Cerebellar cortex (tissue), 1 donor: ENCODE measurements around the gene HAL.

ENCODE experiments used
- DNase-seq: peaks from one replicate; pipeline ENCODE4 v3.0.0-alpha.2; 2015; ENCODE audit warnings: low spot score

HAL gene, protein sequence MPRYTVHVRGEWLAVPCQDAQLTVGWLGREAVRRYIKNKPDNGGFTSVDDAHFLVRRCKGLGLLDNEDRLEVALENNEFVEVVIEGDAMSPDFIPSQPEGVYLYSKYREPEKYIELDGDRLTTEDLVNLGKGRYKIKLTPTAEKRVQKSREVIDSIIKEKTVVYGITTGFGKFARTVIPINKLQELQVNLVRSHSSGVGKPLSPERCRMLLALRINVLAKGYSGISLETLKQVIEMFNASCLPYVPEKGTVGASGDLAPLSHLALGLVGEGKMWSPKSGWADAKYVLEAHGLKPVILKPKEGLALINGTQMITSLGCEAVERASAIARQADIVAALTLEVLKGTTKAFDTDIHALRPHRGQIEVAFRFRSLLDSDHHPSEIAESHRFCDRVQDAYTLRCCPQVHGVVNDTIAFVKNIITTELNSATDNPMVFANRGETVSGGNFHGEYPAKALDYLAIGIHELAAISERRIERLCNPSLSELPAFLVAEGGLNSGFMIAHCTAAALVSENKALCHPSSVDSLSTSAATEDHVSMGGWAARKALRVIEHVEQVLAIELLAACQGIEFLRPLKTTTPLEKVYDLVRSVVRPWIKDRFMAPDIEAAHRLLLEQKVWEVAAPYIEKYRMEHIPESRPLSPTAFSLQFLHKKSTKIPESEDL

GRCh38 chr12:95996034-95996658 is at the start of gene HAL:
TSS of gene HAL (minus strand) at chr12:95996344. CDS start at chr12:95995910, 434 bp downstream.
- no peak for DNase-seq

GRCh38 chr12:96045566-96045965 is 49.4 kb upstream of the HAL start:
- DNase-seq, result no peak

- no peak for DNase-seq
Observed at GRCh38 chr12:96044943-96045290, 48.8 kb upstream of the HAL start.

DNA sequence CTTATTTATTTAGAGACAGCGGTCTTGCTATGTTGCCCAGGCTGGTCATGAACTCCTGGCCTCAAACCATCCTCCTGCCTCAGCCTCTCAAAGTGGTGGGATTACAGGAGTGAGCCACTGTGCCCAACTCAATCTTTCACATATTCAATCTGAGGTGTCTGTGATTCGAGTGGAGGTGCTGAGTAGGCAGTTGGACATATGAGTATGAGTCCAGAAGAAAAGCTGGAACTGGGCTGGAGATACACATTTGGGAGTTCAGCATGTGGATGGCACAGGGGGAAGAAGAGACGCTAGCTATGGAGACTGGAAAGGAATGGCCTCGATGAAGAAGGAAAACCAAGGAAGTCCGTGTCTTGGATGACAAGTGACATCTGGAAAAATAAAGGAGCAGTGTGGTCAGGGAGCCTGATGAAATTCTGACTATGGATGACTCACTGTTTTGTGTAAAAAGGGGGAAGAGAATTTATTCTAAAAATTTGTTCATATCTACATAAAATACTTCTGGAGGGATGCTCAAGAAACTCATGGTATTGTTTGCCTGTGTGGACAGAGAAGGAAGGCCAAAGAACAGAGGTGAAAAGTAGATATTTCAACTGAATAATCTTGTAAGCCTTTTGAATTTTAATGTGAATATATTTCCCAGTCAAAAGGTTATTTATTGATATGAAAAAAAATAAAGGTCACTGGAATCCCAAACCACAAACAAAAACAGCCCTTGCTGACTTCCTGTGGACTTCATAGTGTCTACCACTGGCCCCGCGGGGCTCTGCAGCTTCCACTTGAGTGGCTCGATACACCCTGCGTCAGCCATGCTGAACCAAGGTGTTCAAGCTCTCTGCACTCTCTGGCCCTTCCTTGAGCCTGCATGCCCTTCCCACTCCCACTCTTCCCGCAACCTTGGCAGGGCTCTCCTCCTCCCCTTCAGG is 48.1 kb upstream of the HAL start:
- DNase-seq, result no peak

DNA sequence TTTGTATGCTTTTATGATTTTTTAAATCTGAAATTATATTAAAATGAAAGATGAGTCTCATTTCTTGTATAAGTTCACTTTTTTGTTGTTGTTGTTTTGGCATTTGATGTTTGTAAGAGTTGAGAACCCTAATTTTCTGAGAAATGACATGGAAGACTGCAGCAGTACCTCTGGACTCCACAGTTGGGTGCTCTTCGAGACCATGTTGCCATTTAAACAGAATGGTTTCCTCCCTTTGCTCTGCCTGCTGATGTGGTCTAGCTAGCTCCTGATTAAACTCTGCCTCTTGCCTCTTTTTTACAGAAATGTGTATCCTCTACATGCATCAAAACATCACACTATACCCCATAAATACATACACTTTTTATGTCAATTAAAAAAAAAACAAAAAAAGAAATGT is 45.0 kb upstream of the HAL start:
- DNase-seq, result no peak

GRCh38 chr12:96040305-96041133 is 44.4 kb upstream of the HAL start:
- no peak for DNase-seq

GRCh38 chr12:96039516-96039915 is 43.4 kb upstream of the HAL start:
- DNase-seq, result no peak

GRCh38 chr12:96036765-96037455 is 40.8 kb upstream of the HAL start:
- no peak for DNase-seq

- peak; percentile 99 for DNase-seq
Observed at GRCh38 chr12:96035283-96036236, 39.4 kb upstream of the HAL start, which contains the start of gene LTA4H. TSS of gene LTA4H (minus strand) at chr12:96035587. CDS start at chr12:96035519, 68 bp downstream.

DNA sequence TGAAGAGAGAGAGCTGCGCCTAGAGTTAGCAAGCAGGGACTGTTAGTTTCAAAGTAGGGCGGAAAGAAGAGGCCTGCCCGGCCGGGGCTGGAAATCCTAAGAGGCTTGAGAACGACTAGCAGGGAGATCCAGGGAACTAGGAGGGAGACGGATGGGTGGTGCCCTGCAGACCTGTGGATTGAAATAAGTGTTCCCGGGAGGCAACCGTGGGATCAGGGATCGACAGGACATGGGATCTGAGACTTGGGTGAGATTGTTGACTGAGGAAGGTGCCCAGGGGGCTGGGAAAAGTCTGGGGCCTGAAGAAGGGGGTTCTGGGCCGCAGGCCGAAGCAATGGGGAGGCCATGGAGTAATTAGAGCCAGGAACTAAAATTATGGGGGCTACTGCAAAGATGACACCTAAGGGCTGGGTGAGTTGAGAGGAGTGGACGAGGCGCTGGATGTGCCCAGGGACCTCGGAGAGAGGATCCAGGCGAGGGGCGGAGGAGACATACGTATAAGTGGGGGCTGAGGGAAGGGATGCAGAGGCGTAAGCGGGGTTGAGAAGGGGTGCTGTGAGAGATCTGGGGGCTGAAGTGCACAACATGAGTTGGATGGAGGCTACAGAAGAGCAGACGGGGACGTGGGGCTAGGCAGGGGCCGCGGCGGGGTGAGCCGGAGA is 38.6 kb upstream of the HAL start:
- DNase-seq, result peak; percentile 50

DNA sequence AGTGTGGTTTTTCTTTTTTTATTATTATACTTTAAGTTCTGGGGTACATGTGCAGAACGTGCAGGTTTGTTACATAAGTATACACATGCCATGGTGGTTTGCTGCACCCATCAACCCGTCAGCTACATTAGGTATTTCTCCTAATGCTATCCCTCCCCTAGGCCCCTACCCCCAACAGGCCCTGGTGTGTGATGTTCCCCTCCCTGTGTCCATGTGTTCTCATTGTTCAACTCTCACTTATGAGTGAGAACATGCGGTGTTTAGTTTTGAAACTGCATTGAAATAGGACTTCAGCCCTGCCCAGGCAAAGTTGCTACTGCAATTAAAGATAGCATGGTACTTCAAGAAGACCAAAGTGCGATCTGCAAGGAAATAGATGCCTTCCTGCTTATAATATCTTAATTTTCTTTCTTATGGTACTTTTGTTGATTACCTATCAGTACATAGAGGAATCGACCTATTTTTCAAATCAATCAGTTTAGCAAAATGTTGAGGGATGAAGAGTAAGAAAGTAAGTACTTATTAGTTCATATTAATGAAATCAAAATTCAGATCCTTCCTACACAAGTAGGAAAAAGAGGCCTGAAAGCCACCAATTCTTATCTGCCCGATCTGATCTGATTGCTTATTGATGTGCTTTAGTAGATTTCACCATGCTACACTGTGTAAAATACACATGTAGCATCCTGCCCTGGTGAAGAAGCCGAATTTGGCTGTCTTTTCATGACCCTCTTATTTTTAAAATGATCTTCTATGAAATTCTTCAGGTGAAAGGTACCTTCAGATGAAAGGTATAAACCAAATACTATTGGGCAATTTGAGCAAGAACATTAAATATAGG is 37.6 kb upstream of the HAL start:
- peak; percentile 5 for DNase-seq

DNA sequence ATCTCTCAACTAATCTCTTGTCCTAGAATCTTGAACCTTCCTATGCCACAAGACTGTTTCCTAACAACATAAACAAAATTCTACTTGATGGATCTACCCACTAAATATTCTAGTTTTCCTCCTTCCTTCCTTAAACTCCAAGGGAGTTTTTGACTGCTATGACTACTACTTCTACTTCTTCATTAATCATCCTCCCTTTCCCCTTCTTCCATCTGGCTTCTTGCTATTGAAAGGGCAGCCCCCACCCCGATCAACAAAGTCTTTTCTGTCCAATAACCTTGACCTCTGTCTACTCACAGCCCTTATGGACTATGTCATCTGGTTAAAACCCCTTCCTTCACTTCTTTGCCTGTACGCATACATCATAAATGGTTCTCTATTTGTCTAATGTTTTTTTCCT is 33.7 kb upstream of the HAL start:
- DNase-seq, result no peak

DNA sequence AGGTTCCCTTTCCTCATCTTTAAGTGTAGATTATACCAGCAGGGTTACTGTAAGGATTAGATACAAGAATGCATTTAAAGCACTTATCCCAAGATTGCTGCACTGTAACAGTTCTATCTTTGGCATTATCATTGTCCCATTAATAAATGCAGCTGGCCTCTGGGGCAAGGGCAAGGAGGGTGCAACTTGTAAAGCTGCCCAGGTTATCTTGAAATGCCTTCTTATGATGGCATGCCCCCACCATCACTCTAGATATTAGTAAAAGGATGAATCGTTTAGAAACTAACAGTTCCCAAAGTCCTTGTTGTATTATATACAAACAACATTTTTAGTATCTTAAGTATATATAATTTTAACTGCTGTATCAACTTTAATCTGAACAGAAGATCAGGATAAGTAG is 32.4 kb upstream of the HAL start:
- no peak for DNase-seq

DNA sequence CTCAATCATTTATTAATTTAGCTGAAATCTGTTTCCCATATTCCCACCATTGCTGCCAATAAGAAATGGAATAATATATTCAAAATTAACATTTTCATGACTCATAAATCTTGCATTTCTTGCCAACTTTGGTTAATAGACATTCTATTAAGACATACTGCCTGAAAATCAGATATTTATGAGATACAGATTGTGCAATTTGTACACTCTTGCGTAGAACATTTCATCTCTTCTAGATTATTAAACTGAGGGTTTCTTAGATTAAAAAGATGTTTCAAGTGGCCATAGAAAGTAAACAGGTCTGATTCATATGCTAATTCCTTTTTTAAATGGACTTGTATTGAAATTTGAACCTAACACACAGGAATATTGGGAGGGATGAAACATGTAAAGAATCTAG is 30.2 kb upstream of the HAL start:
- DNase-seq, result no peak

GRCh38 chr12:96025518-96025917 is 29.4 kb upstream of the HAL start:
- no peak for DNase-seq

GRCh38 chr12:96020314-96021003 is 24.3 kb upstream of the HAL start:
- no peak for DNase-seq

DNA sequence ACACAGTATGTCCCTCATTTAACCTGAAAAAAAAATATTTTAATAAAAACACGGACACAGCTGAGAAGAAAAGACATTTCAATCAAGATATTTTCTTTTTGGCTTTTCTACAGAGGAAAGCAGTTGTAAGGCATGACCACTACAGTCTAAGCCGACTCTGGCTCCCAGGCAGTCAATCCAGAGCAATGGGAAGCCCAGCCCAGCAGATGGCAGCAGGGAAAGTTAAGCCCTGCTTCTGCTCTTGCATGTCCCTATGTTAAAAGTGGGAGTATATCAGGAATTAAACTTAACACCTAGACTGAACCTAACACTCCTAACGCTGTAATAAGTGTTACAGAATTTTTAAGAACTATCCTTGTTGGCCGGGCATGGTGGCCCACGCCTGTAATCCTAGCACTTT is 19.5 kb upstream of the HAL start:
- DNase-seq, result peak; percentile 29
